Right cardiac atrium (tissue), 5 donors: ENCODE measurements around the gene STARD10. TPM values are rescaled to one million over a fixed set of nuclear protein-coding genes. Genes with fewer than 3 reads are reported as not detected.

Experiments used
- ATAC-seq, 2 donors: fragments of 200-7000 bp; cut with Tn5 transposase; one replicate each; pipeline versions ENCODE4 v1.8.0 to v1.9.1; 2020; ENCODE audit warnings: moderate library complexity in 2 of 2, mild to moderate bottlenecking in 1 of 2
- DNase-seq, 3 donors: peaks; one replicate each; pipeline ENCODE4 v3.0.0-alpha.2; 2020
- H3K27ac ChIP-seq: one replicate; pipeline ENCODE4 v1.5.1; 2013; ENCODE audit warnings: mild to moderate bottlenecking, low read length, control low read depth, moderate library complexity
- H3K27me3 ChIP-seq: one replicate; pipeline ENCODE4 v1.6.1; 2013; ENCODE audit not compliant: control insufficient read depth, insufficient read depth
- H3K4me1 ChIP-seq: one replicate; pipeline ENCODE4 v1.6.1; 2013; ENCODE audit warnings: low read length; ENCODE audit not compliant: control insufficient read depth, insufficient read depth
- H3K4me3 ChIP-seq: one replicate; pipeline ENCODE4 v1.5.1; 2013; ENCODE audit warnings: low read length, control low read depth
- H3K9me3 ChIP-seq: one replicate; pipeline ENCODE4 v1.6.1; 2013; ENCODE audit warnings: low read length; ENCODE audit not compliant: control insufficient read depth
- WGBS: extraction: QIAGEN DNeasy Blood & Tissue Kit; methylation state at CpG from one replicate; pipeline ENCODE4 v1.1.7; 2013; 5-methylcytosine and 5-hydroxymethylcytosine counted together
- intact Hi-C, 4 donors: fragments of 100-400 bp; cut with DNase I; formaldehyde crosslinking; loops; one replicate each; pipeline versions ENCODE4 v1.11.0 to v1.14.0; 2022 to 2023
- microRNA-seq, 2 donors: library from miRNA; unstranded; fragments of <30 nt; microRNA quantifications; one replicate each; pipeline ENCODE4 v1.2.0, GENCODE V29; 2020 to 2021
- polyA plus RNA-seq: library from polyadenylated mRNA; stranded (reverse); fragments of 200-250 nt; gene quantifications from one replicate; pipeline ENCODE4 v1.2.3, GENCODE V29; 2013
- total RNA-seq, 4 donors: library from RNA; stranded (reverse); fragmentation: NEBNext Ultra II Directional; extraction: Animal tissue kit (Norgen Biotek cat#: 25700); gene quantifications; one replicate each; pipeline ENCODE4 v1.2.1, GENCODE V29; 2021
- donor health status: healthy with polysubstance abuse.
- donor health status: DM: no; HTN: yes; CAD: no.
- donor health status: DM: no; HTN: no; CAD: no.
- donor health status: DM: no; HTN: yes; CAD: no; lungs with severe emphysema.
- donor health status: DM: yes; HTN: yes; CAD: no.

STARD10 gene
- total and polyA plus RNA-seq, 5 donors = 88.9 to 228 (median 122) TPM

GRCh38 chr11:72707032-72707431 is 86.8 kb downstream of the STARD10 start:
- Histone ChIP-seq H3K4me1 (no peaks in the 10 kb centered on the region), H3K27me3 (no peaks in the 10 kb centered on the region), H3K9me3 (no peaks in the 10 kb centered on the region), H3K4me3 (no peak overlapping the region), H3K27ac (no peak overlapping the region)
- no peak for ATAC-seq
- intact Hi-C loops = no loop called here
- peak in 1 of 3 donors; percentile 18 for DNase-seq
- WGBS = 96% methylated on average over 9 of the region's 9 CpGs

GRCh38 chr11:72706579-72706978 is 87.3 kb downstream of the STARD10 start:
- no peaks in the 10 kb centered on the region for H3K27me3 ChIP-seq
- intact Hi-C loops = no loop called here
- H3K4me3 ChIP-seq = no peak overlapping the region
- no peak overlapping the region for H3K27ac ChIP-seq
- peak in 1 of 3 donors; percentile 38 for DNase-seq
- no peak for ATAC-seq
- H3K4me1 ChIP-seq = no peaks in the 10 kb centered on the region
- no peaks in the 10 kb centered on the region for H3K9me3 ChIP-seq
- 82% methylated on average over 5 of the region's 5 CpGs for WGBS

- H3K27me3 ChIP-seq = no peaks in the 10 kb centered on the region
- no peaks in the 10 kb centered on the region for H3K9me3 ChIP-seq
- 72% methylated on average over 12 of the region's 12 CpGs for WGBS
- ATAC-seq (no peak), DNase-seq (peak in 2 of 3 donors; percentile 33 to 54)
- no peak overlapping the region for H3K4me3 ChIP-seq
- H3K4me1 ChIP-seq = no peaks in the 10 kb centered on the region
- intact Hi-C loops = no loop called here
- no peak overlapping the region for H3K27ac ChIP-seq
These were observed 88.1 kb downstream of the STARD10 start for GRCh38 chr11:72705442-72706365.

GRCh38 chr11:72704783-72705265 is 89.0 kb downstream of the STARD10 start:
- H3K27me3 ChIP-seq = no peaks in the 10 kb centered on the region
- no peak overlapping the region for H3K4me3 ChIP-seq
- no peaks in the 10 kb centered on the region for H3K9me3 ChIP-seq
- intact Hi-C loops = no loop called here
- no peaks in the 10 kb centered on the region for H3K4me1 ChIP-seq
- H3K27ac ChIP-seq = no peak overlapping the region
- no peak for ATAC-seq
- 51% methylated on average over 4 of the region's 4 CpGs for WGBS
- no peak for DNase-seq

Small RNA genes lying within 50 kb of the gene (microRNA-seq; reads per million reads assigned to microRNA genes)
- gene MIR4692 = 0 reads per million in 2 donors

Other genes starting within 250 kb of the STARD10 start
- gene PDE2A, start 119.6 kb downstream of the STARD10 start, total RNA-seq = 10 to 100 TPM; 32.1 to 43.9 (median 37.0) TPM
- gene PDE2A, start 119.6 kb downstream of the STARD10 start, polyA plus RNA-seq = 43.1 TPM
- gene ARAP1, start 41.6 kb downstream of the STARD10 start, total RNA-seq = 10 to 100 TPM; 51.8 to 62.5 (median 59.5) TPM
- 41.2 TPM for gene ARAP1, start 41.6 kb downstream of the STARD10 start, polyA plus RNA-seq
- 10 to 100 TPM; 11.9 to 23.9 (median 19.1) TPM for gene ATG16L2, start 20.4 kb upstream of the STARD10 start, total RNA-seq
- 19.1 TPM for gene ATG16L2, start 20.4 kb upstream of the STARD10 start, polyA plus RNA-seq